Upper lobe of left lung (tissue), 6 donors: ENCODE measurements around the gene RNFT2. TPM values are rescaled to one million over a fixed set of nuclear protein-coding genes. Genes with fewer than 3 reads are reported as not detected.

Experiments
- ATAC-seq, 2 donors: fragments of 200-7000 bp; cut with Tn5 transposase; one replicate each; pipeline ENCODE4 v1.9.1; 2022; ENCODE audit warnings: mild to moderate bottlenecking in 2 of 2, moderate library complexity in 2 of 2; ENCODE audit not compliant: low FRiP score in 2 of 2
- DNase-seq, 2 donors: peaks; one replicate each; pipeline ENCODE4 v3.0.0-alpha.2; 2019 to 2020
- H3K27ac ChIP-seq, 4 donors: fragments of 200-600 bp; sonication (generic); one replicate each; pipeline ENCODE4 v1.5.1; 2016 to 2019
- H3K27me3 ChIP-seq, 4 donors: fragments of 200-600 bp; sonication (generic); one replicate each; pipeline ENCODE4 v1.5.1; 2017 to 2019
- H3K36me3 ChIP-seq, 4 donors: fragments of 200-600 bp; sonication (generic); one replicate each; pipeline ENCODE4 v1.5.1; 2016 to 2019
- H3K4me1 ChIP-seq, 4 donors: fragments of 200-600 bp; sonication (generic); one replicate each; pipeline ENCODE4 v1.5.1; 2018 to 2019
- H3K4me3 ChIP-seq, 4 donors: fragments of 200-600 bp; sonication (generic); one replicate each; pipeline ENCODE4 v1.5.1; 2017 to 2019; ENCODE audit warnings: mild to moderate bottlenecking in 2 of 4, moderate library complexity in 1 of 4
- H3K9me3 ChIP-seq, 4 donors: fragments of 200-600 bp; sonication (generic); one replicate each; pipeline ENCODE4 v1.5.1; 2018 to 2019
- EP300 ChIP-seq, 4 donors: sonication (generic); formaldehyde crosslinking; IDR thresholded peaks; one replicate each; pipeline ENCODE4 v1.5.1; 2017; ENCODE audit warnings: antibody characterized with exemption in 4 of 4, control low read depth in 2 of 4
- POLR2A ChIP-seq, 4 donors: fragments of 450-650 bp; IDR thresholded peaks; one replicate each; pipeline ENCODE4 v1.5.1; 2016 to 2017; ENCODE audit warnings: antibody characterized with exemption in 4 of 4, mild to moderate bottlenecking in 2 of 4
- POLR2AphosphoS5 ChIP-seq, 2 donors: sonication (generic); formaldehyde crosslinking; IDR thresholded peaks; one replicate each; pipeline ENCODE4 v1.5.1; 2017; ENCODE audit warnings: antibody characterized with exemption in 2 of 2
- WGBS, 2 donors: methylation state at CpG; one replicate each; pipeline ENCODE4 v1.1.5; 2017 to 2018; 5-methylcytosine and 5-hydroxymethylcytosine counted together
- total RNA-seq, 6 donors: library from RNA; depleted of rRNA in 4 of 6; stranded (reverse); fragments of >200 nt in 4 of 6; gene quantifications; one replicate each; pipeline versions ENCODE4 v1.1.0 to v1.2.1, GENCODE V29; 2016 to 2021
- TF ChIP-seq, protein P1 (sequence below), 6 experiments: fragments of 450-650 bp in 4 of 6; fragments of 200-600 bp in 2 of 6; sonication (generic) in 2 of 6; IDR thresholded peaks; one replicate each; pipeline ENCODE4 v1.5.1; 2016 to 2019; ENCODE audit warnings: antibody characterized with exemption in 6 of 6
- donor health status: DM: no; HTN: no; CAD: no; lungs with moderate emphysema.
- donor health status: DM: no; HTN: yes; CAD: no; lungs with severe emphysema.

Gene RNFT2
- total RNA-seq, 6 donors from 2014 or later: 0.91 to 4.8 (median 2.1) TPM

DNA sequence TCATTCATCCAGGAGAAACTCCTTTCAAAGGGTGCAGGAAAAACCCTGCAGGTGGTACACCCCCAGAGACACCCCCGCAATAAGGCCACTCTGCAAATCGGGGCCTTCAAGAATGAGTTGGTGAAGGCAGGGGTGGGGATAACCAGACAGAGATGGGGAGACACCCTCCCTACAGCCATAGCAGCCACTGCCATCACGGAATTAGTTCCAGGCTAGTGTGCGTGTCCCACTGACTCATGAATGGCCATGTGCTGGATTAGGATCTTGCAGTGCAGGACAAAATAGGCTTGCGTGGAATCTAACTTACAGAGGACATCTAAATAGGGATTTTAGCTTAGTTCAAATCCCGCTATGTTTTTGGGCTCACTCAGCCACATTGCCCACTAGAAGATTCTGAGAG lies 38.0 kb upstream of the RNFT2 start:
- Histone ChIP-seq H3K27ac (no peak overlapping the region), H3K4me1 (peaks cover 0 to 7% (median 6%) of the 10 kb centered on the region in 4 donors), H3K36me3 (no peaks in the 10 kb centered on the region), H3K9me3 (no peaks in the 10 kb centered on the region), H3K4me3 (no peak overlapping the region), H3K27me3 (no peaks in the 10 kb centered on the region)
- ATAC-seq: no peak
- 95 to 98% methylated on average over 5 to 6 of the region's 6 CpGs for WGBS, 2 donors
- TF ChIP-seq EP300 (IDR thresholded peaks at IDR 0.05) (no peak), POLR2A (IDR thresholded peaks at IDR 0.05) (no peak), POLR2AphosphoS5 (IDR thresholded peaks at IDR 0.05) (no peak)
- TF ChIP-seq, protein P1, sequence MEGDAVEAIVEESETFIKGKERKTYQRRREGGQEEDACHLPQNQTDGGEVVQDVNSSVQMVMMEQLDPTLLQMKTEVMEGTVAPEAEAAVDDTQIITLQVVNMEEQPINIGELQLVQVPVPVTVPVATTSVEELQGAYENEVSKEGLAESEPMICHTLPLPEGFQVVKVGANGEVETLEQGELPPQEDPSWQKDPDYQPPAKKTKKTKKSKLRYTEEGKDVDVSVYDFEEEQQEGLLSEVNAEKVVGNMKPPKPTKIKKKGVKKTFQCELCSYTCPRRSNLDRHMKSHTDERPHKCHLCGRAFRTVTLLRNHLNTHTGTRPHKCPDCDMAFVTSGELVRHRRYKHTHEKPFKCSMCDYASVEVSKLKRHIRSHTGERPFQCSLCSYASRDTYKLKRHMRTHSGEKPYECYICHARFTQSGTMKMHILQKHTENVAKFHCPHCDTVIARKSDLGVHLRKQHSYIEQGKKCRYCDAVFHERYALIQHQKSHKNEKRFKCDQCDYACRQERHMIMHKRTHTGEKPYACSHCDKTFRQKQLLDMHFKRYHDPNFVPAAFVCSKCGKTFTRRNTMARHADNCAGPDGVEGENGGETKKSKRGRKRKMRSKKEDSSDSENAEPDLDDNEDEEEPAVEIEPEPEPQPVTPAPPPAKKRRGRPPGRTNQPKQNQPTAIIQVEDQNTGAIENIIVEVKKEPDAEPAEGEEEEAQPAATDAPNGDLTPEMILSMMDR (IDR thresholded peaks at IDR 0.05): no peak
- DNase-seq: no peak

- TF ChIP-seq POLR2A (IDR thresholded peaks at IDR 0.05): no peak
- no peak for TF ChIP-seq POLR2AphosphoS5 (IDR thresholded peaks at IDR 0.05)
- TF ChIP-seq, protein P1 (IDR thresholded peaks at IDR 0.05): no peak
- no peak for TF ChIP-seq EP300 (IDR thresholded peaks at IDR 0.05)
- Histone ChIP-seq H3K9me3 (no peaks in the 10 kb centered on the region), H3K27me3 (no peaks in the 10 kb centered on the region), H3K4me3 (no peak overlapping the region), H3K27ac (no peak overlapping the region), H3K36me3 (no peaks in the 10 kb centered on the region), H3K4me1 (peaks cover 0 to 7% (median 6%) of the 10 kb centered on the region in 4 donors)
- 97 to 99% methylated on average over 4 of the region's 4 CpGs for WGBS, 2 donors
- ATAC-seq (no peak), DNase-seq (no peak)
These were observed 36.7 kb upstream of the RNFT2 start for GRCh38 chr12:116701432-116701831.

DNA sequence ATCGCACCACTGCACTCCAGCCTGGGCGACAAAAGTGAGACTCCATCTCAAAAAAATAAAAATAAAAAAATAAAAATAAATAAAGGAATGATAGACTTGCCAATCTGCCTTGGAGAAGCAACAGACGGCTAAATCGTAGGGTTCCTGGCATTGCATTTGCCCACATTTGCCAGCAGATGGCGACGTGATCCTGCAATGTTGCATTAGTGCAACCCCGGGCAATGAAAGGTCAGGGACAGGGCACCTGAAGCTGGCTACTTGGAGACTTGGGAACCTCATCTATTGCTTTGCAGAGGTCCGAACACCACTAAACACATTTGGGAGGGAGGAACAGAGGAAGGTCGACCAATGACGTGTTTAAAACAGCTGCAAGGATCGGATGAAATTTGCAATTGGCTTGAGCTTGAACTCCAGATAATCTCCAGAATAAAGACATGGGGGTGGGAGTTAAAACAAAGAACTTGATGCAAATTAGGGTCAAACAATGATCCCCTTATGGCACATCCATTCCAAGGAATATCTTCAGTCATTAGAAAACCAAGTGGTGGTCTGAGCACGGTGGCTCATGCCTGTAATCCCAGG lies 34.8 kb upstream of the RNFT2 start:
- TF ChIP-seq, protein P1 (IDR thresholded peaks at IDR 0.05): peak; percentile 67 to 88 (median 84)
- no peak for TF ChIP-seq EP300 (IDR thresholded peaks at IDR 0.05)
- no peak for TF ChIP-seq POLR2A (IDR thresholded peaks at IDR 0.05)
- TF ChIP-seq POLR2AphosphoS5 (IDR thresholded peaks at IDR 0.05): no peak
- peaks cover 0 to 5% (median 3%) of the 10 kb centered on the region in 4 donors for H3K4me1 ChIP-seq

GRCh38 chr12:116707751-116708150 lies 30.4 kb upstream of the RNFT2 start:
- Histone ChIP-seq H3K27me3 (no peaks in the 10 kb centered on the region), H3K36me3 (peaks cover 0 to 7% (median 0%) of the 10 kb centered on the region in 4 donors), H3K9me3 (no peaks in the 10 kb centered on the region), H3K4me1 (peaks cover 10 to 13% (median 11%) of the 10 kb centered on the region in 4 donors), H3K27ac (no peak overlapping the region), H3K4me3 (no peak overlapping the region)
- DNase-seq (no peak), ATAC-seq (no peak)
- TF ChIP-seq POLR2A (IDR thresholded peaks at IDR 0.05): no peak
- TF ChIP-seq, protein P1 (IDR thresholded peaks at IDR 0.05): no peak
- WGBS, 2 donors: 83 to 93% methylated on average over 9 of the region's 9 CpGs

More for the DNA sequence above, 34.8 kb upstream of the RNFT2 start:
- no peaks in the 10 kb centered on the region for H3K36me3 ChIP-seq
- no peak overlapping the region for H3K4me3 ChIP-seq
- H3K9me3 ChIP-seq: no peaks in the 10 kb centered on the region
- H3K27me3 ChIP-seq: no peaks in the 10 kb centered on the region
- ATAC-seq (peak; percentile 76 to 89), DNase-seq (peak in 1 of 2 donors; percentile 77)
- H3K27ac ChIP-seq: no peak overlapping the region
- WGBS, 2 donors: 21 to 24% methylated on average over 12 of the region's 12 CpGs
